ENCODE results near the gene GLIS1.

The GLIS1 gene

DNA sequence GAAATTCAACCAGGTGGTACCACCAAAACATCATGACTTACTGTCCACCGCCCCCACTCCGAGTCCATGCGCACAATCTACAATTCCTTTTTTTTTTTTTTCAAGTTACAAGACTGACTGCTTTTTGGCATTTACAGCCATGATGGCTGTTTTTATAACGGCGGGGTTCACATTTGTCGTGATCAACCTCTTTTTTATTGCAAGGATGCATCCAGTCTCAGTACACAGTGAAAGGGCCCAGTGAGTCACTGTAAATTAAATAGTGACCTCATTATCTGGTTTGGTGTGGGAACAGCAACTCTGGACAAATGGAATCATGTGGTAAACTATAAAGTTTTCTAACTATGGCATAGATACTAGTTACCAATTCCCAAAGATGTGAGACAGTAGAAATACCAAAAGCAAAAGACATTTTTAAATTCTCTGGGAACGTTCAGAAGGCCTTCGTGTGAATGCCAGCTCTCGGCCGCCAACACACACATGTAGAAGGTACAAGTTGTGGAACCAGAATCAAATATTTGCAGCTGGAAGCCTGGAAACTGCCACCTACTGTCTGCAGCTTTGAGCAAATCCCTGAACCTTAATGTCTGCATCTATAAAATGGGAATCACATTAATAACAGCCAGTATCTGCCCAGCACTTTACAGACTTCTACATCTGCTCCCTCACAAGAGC lies 4.9 kb downstream of the GLIS1 start:
- Histone ChIP-seq H3K4me3 (ENCODE audit: low read length) (peak overlapping the region; percentile 23), H3K9ac (ENCODE audit: low read length) (peak overlapping the region; percentile 66), H3K9me2 (replicated peaks; ENCODE audit: insufficient read depth, low read length) (no peaks in the 10 kb centered on the region), H3K4me2 (ENCODE audit: low read depth, low read length) (peak overlapping the region; percentile 86), H3K4me1 (ENCODE audit: low read length) (peaks cover 29% of the 10 kb centered on the region), H3K36me3 (replicated peaks; ENCODE audit: insufficient read depth, low read length) (no peaks in the 10 kb centered on the region), H2AFZ (ENCODE audit: low read length) (peak overlapping the region; percentile 55), H3K79me2 (ENCODE audit: low read length) (peaks cover 11% of the 10 kb centered on the region), H3K27me3 (replicated peaks; ENCODE audit: insufficient read depth, low read length) (no peaks in the 10 kb centered on the region), H3F3A (ENCODE audit: insufficient read depth, low read length) (peaks cover 26% of the 10 kb centered on the region), H3K9me3 (replicated peaks; ENCODE audit: insufficient read depth, low read length) (no peaks in the 10 kb centered on the region), H3K27ac (ENCODE audit: low read length) (peak overlapping the region; percentile 95), H4K20me1 (ENCODE audit: insufficient read depth, low read length) (no peaks in the 10 kb centered on the region)
- no peak for TF ChIP-seq EZH2phosphoT487 (IDR thresholded peaks at IDR 0.05; ENCODE audit: low read length)
- TF ChIP-seq EZH2 (optimal IDR thresholded peaks at IDR 0.05; ENCODE audit: low read depth, low read length), result no peak
- no peak for TF ChIP-seq CTCF (IDR thresholded peaks at IDR 0.05; ENCODE audit: low read length)
- no peak for DNase-seq

- Histone ChIP-seq H3F3A (ENCODE audit: insufficient read depth, low read length) (peaks cover 26% of the 10 kb centered on the region), H3K4me2 (ENCODE audit: low read depth, low read length) (no peak overlapping the region), H3K9ac (ENCODE audit: low read length) (no peak overlapping the region), H3K36me3 (replicated peaks; ENCODE audit: insufficient read depth, low read length) (no peaks in the 10 kb centered on the region), H3K27me3 (replicated peaks; ENCODE audit: insufficient read depth, low read length) (no peaks in the 10 kb centered on the region), H3K4me3 (ENCODE audit: low read length) (no peak overlapping the region), H2AFZ (ENCODE audit: low read length) (no peak overlapping the region), H3K9me2 (replicated peaks; ENCODE audit: insufficient read depth, low read length) (no peaks in the 10 kb centered on the region), H3K27ac (ENCODE audit: low read length) (no peak overlapping the region), H3K4me1 (ENCODE audit: low read length) (peaks cover 29% of the 10 kb centered on the region), H4K20me1 (ENCODE audit: insufficient read depth, low read length) (no peaks in the 10 kb centered on the region), H3K9me3 (replicated peaks; ENCODE audit: insufficient read depth, low read length) (no peaks in the 10 kb centered on the region), H3K79me2 (ENCODE audit: low read length) (peaks cover 11% of the 10 kb centered on the region)
- no peak for TF ChIP-seq EZH2phosphoT487 (IDR thresholded peaks at IDR 0.05; ENCODE audit: low read length)
- no peak for DNase-seq
Observed at GRCh38 chr1:53733447-53733931, 5.5 kb downstream of the GLIS1 start.

DNA sequence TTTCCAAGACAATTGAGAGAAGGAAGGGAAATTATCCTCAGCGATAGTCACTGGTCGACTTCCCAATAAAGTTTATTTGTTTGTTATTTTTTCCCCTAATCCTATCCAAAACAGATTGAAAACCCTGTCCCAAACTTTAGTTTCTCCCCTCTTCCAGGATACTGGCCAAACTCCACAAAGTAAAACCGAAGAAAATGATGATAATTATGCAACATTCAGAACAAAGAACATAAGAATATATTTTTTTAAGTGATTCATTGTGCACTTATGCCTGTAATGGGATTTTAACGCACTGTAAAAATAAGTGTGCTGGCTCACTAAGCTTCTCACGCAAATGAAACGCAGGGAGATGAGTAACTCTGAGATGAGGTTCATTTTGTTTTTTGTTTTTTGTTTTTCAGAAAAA lies 6.0 kb downstream of the GLIS1 start:
- Histone ChIP-seq H3K4me2 (ENCODE audit: low read depth, low read length) (no peak overlapping the region), H3K27ac (ENCODE audit: low read length) (no peak overlapping the region), H3K4me3 (ENCODE audit: low read length) (no peak overlapping the region), H2AFZ (ENCODE audit: low read length) (no peak overlapping the region), H4K20me1 (ENCODE audit: insufficient read depth, low read length) (no peaks in the 10 kb centered on the region), H3K4me1 (ENCODE audit: low read length) (peaks cover 29% of the 10 kb centered on the region), H3K9me2 (replicated peaks; ENCODE audit: insufficient read depth, low read length) (no peaks in the 10 kb centered on the region), H3K36me3 (replicated peaks; ENCODE audit: insufficient read depth, low read length) (no peaks in the 10 kb centered on the region), H3K79me2 (ENCODE audit: low read length) (peaks cover 11% of the 10 kb centered on the region), H3K27me3 (replicated peaks; ENCODE audit: insufficient read depth, low read length) (no peaks in the 10 kb centered on the region), H3K9ac (ENCODE audit: low read length) (no peak overlapping the region), H3K9me3 (replicated peaks; ENCODE audit: insufficient read depth, low read length) (no peaks in the 10 kb centered on the region), H3F3A (ENCODE audit: insufficient read depth, low read length) (peaks cover 26% of the 10 kb centered on the region)
- TF ChIP-seq EZH2 (optimal IDR thresholded peaks at IDR 0.05; ENCODE audit: low read depth, low read length) (no peak), EZH2phosphoT487 (IDR thresholded peaks at IDR 0.05; ENCODE audit: low read length) (no peak), CTCF (IDR thresholded peaks at IDR 0.05; ENCODE audit: low read length) (no peak)
- no peak for DNase-seq

DNA sequence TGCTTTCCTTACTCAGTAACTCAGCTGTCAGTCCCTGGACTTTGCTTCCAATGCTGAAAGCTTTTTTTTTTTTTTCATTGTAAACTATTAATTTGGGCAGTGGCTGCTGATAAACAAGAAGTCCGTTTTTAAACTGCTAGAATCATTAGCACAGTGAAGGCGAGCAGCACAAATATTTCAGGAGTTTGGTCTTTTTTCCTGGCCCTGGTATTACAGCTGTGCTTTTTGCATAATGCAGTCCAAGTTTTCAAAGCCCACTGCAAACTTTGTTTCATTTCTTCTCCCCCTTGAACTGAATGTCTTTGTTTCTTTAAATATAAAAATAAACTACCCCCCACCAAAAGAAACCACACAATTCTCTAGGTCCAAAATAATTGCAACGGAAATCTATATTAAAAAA lies 6.6 kb downstream of the GLIS1 start:
- Histone ChIP-seq H3K79me2 (ENCODE audit: low read length) (peaks cover 11% of the 10 kb centered on the region), H3K36me3 (replicated peaks; ENCODE audit: insufficient read depth, low read length) (no peaks in the 10 kb centered on the region), H3K4me1 (ENCODE audit: low read length) (peaks cover 29% of the 10 kb centered on the region), H4K20me1 (ENCODE audit: insufficient read depth, low read length) (no peaks in the 10 kb centered on the region), H3K9me3 (replicated peaks; ENCODE audit: insufficient read depth, low read length) (no peaks in the 10 kb centered on the region), H3K9ac (ENCODE audit: low read length) (no peak overlapping the region), H3K4me2 (ENCODE audit: low read depth, low read length) (no peak overlapping the region), H3F3A (ENCODE audit: insufficient read depth, low read length) (peaks cover 26% of the 10 kb centered on the region), H3K27me3 (replicated peaks; ENCODE audit: insufficient read depth, low read length) (no peaks in the 10 kb centered on the region), H2AFZ (ENCODE audit: low read length) (no peak overlapping the region), H3K9me2 (replicated peaks; ENCODE audit: insufficient read depth, low read length) (no peaks in the 10 kb centered on the region), H3K27ac (ENCODE audit: low read length) (no peak overlapping the region), H3K4me3 (ENCODE audit: low read length) (no peak overlapping the region)
- TF ChIP-seq EZH2phosphoT487 (IDR thresholded peaks at IDR 0.05; ENCODE audit: low read length), result no peak
- TF ChIP-seq CTCF (IDR thresholded peaks at IDR 0.05; ENCODE audit: low read length), result no peak
- TF ChIP-seq EZH2 (optimal IDR thresholded peaks at IDR 0.05; ENCODE audit: low read depth, low read length), result no peak
- no peak for DNase-seq
